MV-4-11 (cell line): ENCODE data around the gene CTNNA3.

Source experiments
- DNase-seq: peaks from one replicate; lab custom pipeline; 2025; lab: John Stamatoyannopoulos, UW

CTNNA3 gene

GRCh38 chr10:66860376-66860945, 835.5 kb downstream of the CTNNA3 start:
- no peak for DNase-seq

- DNase-seq = no peak
Measured at GRCh38 chr10:66852811-66853210, 843.2 kb downstream of the CTNNA3 start.

DNA sequence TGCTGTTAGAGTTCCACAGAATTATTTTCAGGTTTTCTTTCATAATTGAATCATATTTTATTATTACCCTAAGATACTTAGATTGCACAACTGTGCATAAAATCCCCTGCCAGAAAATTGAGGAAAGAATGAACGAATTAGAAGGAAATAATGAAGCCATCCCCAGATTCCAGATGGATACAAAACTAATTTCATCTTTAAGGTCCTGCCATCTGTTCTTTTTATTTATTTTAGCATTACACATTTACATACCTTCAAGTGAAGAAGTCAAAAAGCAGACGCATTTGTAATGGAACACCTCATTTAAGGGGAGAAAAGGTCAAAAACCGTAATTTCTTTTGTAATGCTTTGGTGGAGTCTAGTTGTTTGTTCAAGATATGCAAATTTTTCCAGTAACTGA, 847.1 kb downstream of the CTNNA3 start:
- DNase-seq = no peak

DNA sequence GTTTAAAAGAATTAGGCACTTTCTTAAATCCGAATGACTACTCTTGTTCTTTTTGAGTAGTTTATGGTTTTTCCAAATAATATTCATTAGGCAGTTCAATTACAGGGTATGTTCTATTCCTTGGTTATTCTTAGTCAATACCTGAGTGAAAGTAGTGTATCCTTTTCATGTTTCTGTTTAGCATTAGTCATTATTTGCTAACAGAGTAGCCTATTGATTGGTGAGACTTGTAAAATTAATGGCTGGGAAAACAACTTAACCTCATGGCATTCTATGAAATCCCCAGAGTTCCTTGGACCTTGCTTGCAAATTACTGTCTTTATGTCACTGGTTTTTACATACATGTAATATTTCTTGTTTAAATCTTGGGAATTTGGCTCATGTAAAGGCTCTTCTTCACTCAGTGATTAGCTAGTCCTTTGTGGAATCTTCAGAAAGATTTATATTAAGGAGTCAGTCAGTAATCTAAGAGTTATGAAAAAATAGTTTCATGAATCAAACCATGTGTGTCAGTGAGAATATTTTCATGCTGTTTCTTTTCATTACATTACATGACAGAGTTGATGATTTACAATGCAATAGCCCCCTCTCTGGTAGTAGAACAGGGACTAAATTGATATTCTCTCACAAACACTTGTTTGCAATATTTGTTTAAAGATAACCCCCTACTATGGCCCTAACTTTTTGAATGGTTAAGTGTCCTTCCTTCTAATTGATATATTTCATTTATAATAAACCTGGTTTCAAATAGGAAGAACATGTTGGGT, 851.6 kb downstream of the CTNNA3 start:
- DNase-seq = no peak

- DNase-seq = no peak
Measured at GRCh38 chr10:66843396-66843795, 852.6 kb downstream of the CTNNA3 start.

GRCh38 chr10:66842867-66843266, 853.1 kb downstream of the CTNNA3 start:
- DNase-seq = no peak

GRCh38 chr10:66842371-66842770, 853.6 kb downstream of the CTNNA3 start:
- no peak for DNase-seq

- no peak for DNase-seq
Measured at GRCh38 chr10:66838656-66839055, 857.3 kb downstream of the CTNNA3 start.

- no peak for DNase-seq
Measured at GRCh38 chr10:66837990-66838389, 858.0 kb downstream of the CTNNA3 start.

GRCh38 chr10:66837335-66837734, 858.7 kb downstream of the CTNNA3 start:
- DNase-seq = no peak

- DNase-seq = no peak
Measured at GRCh38 chr10:66836771-66837170, 859.2 kb downstream of the CTNNA3 start.

DNA sequence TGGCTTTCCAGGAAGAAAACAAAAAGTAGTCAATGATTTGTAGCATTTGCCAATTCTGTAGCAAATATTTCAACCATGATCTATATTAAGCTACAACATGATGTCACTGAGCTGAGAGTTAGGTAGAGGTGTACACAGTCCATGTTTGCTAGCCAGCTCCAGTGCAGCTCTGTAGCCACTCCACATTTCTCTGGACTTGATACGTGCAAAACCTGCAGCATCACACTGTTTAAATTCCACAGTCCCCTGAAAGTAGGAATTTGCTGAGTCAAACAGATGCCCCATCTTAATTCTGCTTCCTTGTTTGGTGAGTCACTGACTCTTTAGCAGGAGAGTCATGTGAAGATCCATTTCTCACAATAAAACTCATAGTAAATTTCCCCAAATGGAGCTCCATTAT, 859.9 kb downstream of the CTNNA3 start:
- DNase-seq = no peak

- no peak for DNase-seq
Measured at GRCh38 chr10:66835400-66835799, 860.6 kb downstream of the CTNNA3 start.

DNA sequence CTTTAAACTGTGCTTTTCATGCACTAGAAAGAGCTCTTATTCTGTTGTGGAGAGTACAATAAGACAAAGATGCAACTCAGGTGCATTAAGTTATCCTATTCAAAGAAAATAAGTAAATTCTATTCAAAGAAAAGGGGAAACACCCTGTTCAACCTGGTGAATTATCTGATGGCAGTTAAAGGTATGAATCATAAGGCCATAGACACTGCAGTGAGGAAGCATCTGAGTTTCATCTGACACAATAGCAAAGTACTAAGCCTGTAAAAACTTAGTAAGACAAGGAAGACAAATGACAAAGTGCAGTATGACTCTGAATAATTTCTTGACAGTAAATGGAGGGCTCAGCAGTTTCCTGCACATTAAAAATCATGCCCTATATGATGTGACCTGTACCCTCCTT, 861.2 kb downstream of the CTNNA3 start:
- no peak for DNase-seq

DNA sequence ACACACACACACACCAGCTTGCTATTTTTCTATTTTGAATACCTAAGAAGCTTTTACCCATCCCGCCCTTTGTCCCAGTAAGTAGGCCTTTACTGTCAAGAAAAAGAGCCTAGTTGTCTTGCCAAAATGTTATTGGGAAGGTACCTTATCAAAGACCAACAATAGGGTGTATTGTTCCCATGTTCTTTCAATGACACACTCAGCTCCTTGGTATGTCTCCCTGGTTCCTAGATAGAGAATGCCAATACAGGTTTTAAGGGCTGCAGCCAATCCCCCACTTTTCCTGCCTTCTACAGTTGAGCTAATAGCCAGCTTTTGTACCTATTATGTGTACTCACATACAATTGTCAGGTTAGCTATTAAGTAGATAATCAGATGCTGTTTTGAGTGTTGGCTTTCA, 862.1 kb downstream of the CTNNA3 start:
- DNase-seq = no peak

DNA sequence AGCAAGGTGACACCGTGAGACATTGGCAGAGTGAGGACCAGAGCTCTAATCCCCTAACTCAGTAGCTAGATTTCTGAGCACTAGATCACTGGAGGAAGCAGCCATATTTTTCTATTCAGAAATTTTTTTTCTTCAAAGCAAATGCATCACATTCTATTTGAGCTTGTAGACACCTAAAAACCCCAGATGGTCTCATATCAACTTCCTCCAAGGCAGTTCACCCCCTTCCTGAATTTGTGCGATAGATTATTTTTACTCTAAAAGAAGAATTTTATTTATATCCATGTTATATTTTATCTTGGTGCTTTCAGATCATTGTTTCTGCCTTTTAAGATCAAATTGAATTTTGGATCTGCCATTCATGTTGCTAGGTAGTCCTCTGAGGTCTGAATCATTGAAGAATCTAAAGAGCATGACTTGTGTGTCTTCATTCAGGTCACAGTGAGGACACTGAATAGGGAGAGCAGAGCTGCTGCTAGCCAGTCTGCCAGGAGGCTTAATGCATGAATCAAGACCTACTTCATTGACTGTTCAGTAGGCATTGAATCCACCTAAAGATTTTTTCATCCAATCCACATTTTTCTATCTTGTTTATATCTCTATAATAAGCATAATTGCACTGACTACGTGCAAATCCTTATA, 863.1 kb downstream of the CTNNA3 start:
- DNase-seq = no peak

- DNase-seq = no peak
Measured at GRCh38 chr10:66828957-66829356, 867.0 kb downstream of the CTNNA3 start.

- DNase-seq = no peak
Measured at GRCh38 chr10:66827353-66827752, 868.6 kb downstream of the CTNNA3 start.

DNA sequence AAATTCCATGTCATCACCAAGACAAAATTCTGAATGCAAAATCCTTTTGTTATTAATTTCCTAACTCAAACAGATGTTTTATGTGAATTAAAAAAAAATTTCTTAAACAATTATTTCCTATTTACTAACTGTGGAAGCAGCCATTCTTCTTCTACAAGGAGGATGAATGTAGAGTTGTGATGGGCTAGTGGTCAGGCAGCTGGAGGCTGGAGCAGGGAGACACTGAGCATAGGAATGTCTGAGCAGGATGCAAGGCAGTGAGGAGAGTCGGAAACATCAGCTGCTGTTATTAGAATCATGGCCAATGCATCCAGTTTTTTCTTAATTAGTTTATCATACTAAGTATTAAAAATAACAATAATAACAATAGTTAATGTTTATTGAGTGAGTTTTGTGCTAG, 872.7 kb downstream of the CTNNA3 start:
- DNase-seq = no peak

DNA sequence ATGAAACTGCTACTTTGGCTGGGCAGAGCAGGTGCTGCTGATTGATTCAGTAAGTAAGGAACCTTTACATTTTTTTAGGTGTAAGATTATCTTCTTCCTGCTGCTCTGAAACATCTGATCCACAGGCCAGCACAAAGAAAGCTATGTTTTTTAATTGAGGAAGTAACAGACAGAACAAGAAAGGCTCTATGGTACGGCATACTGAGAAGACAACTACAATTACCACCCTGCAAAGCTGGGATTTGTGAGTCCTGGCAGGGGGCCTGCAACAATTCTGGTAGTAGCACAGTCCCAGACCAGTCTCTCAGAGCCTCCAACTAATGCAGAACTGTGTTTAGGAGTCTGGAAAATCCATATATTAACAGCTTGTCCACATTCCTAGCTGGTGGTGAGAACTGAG, 873.2 kb downstream of the CTNNA3 start:
- no peak for DNase-seq

GRCh38 chr10:66819691-66820090, 876.3 kb downstream of the CTNNA3 start:
- no peak for DNase-seq

DNA sequence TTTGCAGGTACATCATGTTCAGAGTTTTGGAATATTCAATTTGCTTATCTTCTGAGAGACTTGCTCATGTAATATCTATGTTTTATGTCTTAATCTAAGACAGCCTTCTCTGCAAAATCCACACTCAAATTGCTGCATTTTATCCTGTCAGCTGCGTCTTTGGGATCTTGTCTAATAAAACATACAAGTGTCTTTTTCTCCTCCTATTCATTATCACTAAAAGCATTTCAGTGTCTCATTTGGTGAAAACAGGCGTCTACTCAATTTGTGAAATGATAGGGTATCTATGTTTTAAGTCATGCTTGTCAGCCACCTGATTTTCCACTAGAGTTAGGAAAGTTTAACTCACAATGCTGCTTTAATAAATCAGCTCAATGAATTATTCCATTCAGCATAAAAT, 882.9 kb downstream of the CTNNA3 start:
- no peak for DNase-seq

DNA sequence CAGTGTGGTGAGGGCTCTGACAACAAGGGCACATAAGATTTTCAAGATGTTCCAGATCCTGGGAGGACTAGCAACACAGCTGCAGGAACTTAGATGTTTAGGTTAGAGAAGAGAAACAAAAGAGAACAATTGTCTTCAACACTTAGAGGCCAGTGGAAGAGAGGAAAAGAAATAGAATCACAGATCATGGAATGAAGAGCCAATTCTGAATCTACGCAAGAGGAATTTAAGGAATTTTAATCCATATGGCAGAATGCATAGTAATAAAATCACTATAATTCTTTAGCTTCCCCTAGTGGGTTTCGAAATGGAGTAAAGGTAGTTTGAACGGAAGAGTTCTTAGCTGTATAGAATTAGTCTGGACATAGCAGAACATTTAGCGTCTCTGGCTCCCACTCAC, 884.8 kb downstream of the CTNNA3 start:
- no peak for DNase-seq

DNA sequence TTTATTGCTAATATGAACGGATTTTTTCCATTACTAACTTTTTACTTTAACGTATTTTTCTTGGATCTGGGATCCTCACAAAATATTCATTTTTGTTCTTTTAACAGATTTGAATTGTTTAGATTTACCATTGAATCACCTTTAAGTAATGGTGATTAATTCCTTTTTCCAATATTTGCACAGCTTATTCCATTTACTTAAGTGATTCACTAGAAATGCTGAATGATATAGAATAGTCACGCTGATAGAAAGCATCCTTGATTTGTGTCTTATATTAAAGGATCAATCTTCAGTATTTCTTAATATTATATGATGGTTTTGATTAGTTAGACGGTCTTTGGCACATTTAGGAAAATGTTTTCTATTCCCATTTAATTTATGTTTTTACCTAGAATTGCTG, 886.6 kb downstream of the CTNNA3 start:
- DNase-seq = no peak
